HuH-7.5 (cell line): Measurements from ENCODE around the gene ALG9.

Experiments
- DNase-seq: peaks from one replicate; pipeline ENCODE4 v3.0.0; 2011; ENCODE audit warnings: low spot score

Gene ALG9

GRCh38 chr11:111835665-111836064 lies 35.7 kb downstream of the ALG9 start:
- DNase-seq, result no peak

GRCh38 chr11:111834432-111835163 lies 36.8 kb downstream of the ALG9 start:
- DNase-seq, result no peak

- DNase-seq, result no peak
Measured at GRCh38 chr11:111833524-111833923, 37.9 kb downstream of the ALG9 start.

- no peak for DNase-seq
Measured at GRCh38 chr11:111829185-111829968, 42.0 kb downstream of the ALG9 start.

GRCh38 chr11:111826322-111826950 lies 44.9 kb downstream of the ALG9 start:
- DNase-seq, result no peak

- DNase-seq, result no peak
Measured at GRCh38 chr11:111823629-111824028, 47.8 kb downstream of the ALG9 start.

GRCh38 chr11:111823131-111823530 lies 48.2 kb downstream of the ALG9 start:
- no peak for DNase-seq

GRCh38 chr11:111819829-111820237 lies 51.5 kb downstream of the ALG9 start:
- no peak for DNase-seq

- DNase-seq, result no peak
Measured at GRCh38 chr11:111819161-111819828, 52.1 kb downstream of the ALG9 start.

GRCh38 chr11:111815489-111815888 lies 55.9 kb downstream of the ALG9 start:
- no peak for DNase-seq

GRCh38 chr11:111814557-111815320 lies 56.6 kb downstream of the ALG9 start:
- no peak for DNase-seq

- DNase-seq, result no peak
Measured at GRCh38 chr11:111814106-111814505, 57.3 kb downstream of the ALG9 start.

- DNase-seq, result no peak
Measured at GRCh38 chr11:111812211-111812610, 59.2 kb downstream of the ALG9 start.

- DNase-seq, result no peak
Measured at GRCh38 chr11:111811445-111811844, 59.9 kb downstream of the ALG9 start.

GRCh38 chr11:111808834-111809233 lies 62.5 kb downstream of the ALG9 start:
- no peak for DNase-seq

GRCh38 chr11:111808063-111808588 lies 63.3 kb downstream of the ALG9 start:
- DNase-seq, result no peak

- DNase-seq, result no peak
Measured at GRCh38 chr11:111807076-111807475, 64.3 kb downstream of the ALG9 start.

GRCh38 chr11:111801135-111801534 lies 70.2 kb downstream of the ALG9 start:
- DNase-seq, result no peak

GRCh38 chr11:111798279-111798678 lies 73.1 kb downstream of the ALG9 start:
- DNase-seq, result no peak

GRCh38 chr11:111797145-111797581 lies 74.2 kb downstream of the ALG9 start:
- DNase-seq, result no peak

- no peak for DNase-seq
Measured at GRCh38 chr11:111796696-111797095, 74.7 kb downstream of the ALG9 start.
